Esophagus muscularis mucosa (tissue), 3 donors: ENCODE results near the gene DLL1.

ENCODE experiments used
- CTCF ChIP-seq, 3 experiments: fragments of 200-600 bp in 2 of 3; fragments of 450-650 bp in 1 of 3; sonication (generic) in 2 of 3; IDR thresholded peaks; one replicate each; pipeline ENCODE4 v1.5.1; 2017 to 2019; ENCODE audit warnings: antibody characterized with exemption in 3 of 3, mild to moderate bottlenecking in 2 of 3, moderate library complexity in 1 of 3
- POLR2A ChIP-seq: fragments of 450-650 bp; IDR thresholded peaks from one replicate; pipeline ENCODE4 v1.6.1; 2017; ENCODE audit warnings: antibody characterized with exemption, moderate library complexity, mild to moderate bottlenecking, low read depth

- TF ChIP-seq POLR2A: no peak
- no peak for TF ChIP-seq CTCF (IDR thresholded peaks at IDR 0.05)
These were observed 12.8 kb downstream of the DLL1 start for GRCh38 chr6:170277893-170278742.
